OCI-LY7 (cell line): ENCODE data around the gene SKAP2. TPM values are rescaled to one million over a fixed set of nuclear protein-coding genes. Genes with fewer than 3 reads are reported as not detected.

Experiments used
- BruUV-seq: library from RNA; stranded (reverse); fragments of 400-500 nt; replicated peaks from 2 replicates; lab custom pipeline; 2021; lab: Mats Ljungman, UMichigan
- CTCF ChIA-PET: fragments of 300-600 bp; sonication (Branson Sonifier 250); formaldehyde crosslinking; loops from one replicate; lab custom pipeline; 2022; ENCODE audit warnings: antibody characterized with exemption; ENCODE audit not compliant: unreplicated experiment; lab: Charles Lee
- POLR2A ChIA-PET: fragments of 300-600 bp; sonication (Branson Sonifier 250); formaldehyde crosslinking; loops from one replicate; lab custom pipeline; 2022; ENCODE audit warnings: antibody characterized with exemption; lab: Charles Lee
- DNase-seq: peaks from one replicate; pipeline ENCODE4 v3.0.0-alpha.2; 2015; ENCODE audit warnings: low spot score
- H2AFZ ChIP-seq: fragments of 200-600 bp; sonication (generic), shearing (Covaris generic); 2 replicates; pipeline ENCODE4 v1.6.1; 2014; ENCODE audit warnings: mild to moderate bottlenecking, antibody characterized with exemption, low read length, moderate library complexity
- H3K27ac ChIP-seq: fragments of 200-600 bp; sonication (generic); 2 replicates; pipeline ENCODE4 v1.5.1; 2014; ENCODE audit warnings: mixed run types, low read depth, mild to moderate bottlenecking, moderate library complexity, low read length, inconsistent platforms; ENCODE audit not compliant: poor library complexity, severe bottlenecking
- H3K36me3 ChIP-seq: fragments of 200-600 bp; sonication (generic); 2 replicates; pipeline ENCODE4 v1.6.1; 2014; ENCODE audit warnings: mild to moderate bottlenecking, antibody characterized with exemption, low read length, moderate library complexity, mixed read lengths; ENCODE audit not compliant: insufficient read depth
- H3K4me1 ChIP-seq: fragments of 200-600 bp; sonication (generic); 2 replicates; pipeline ENCODE4 v1.5.1; 2014; ENCODE audit warnings: mild to moderate bottlenecking, low read length; ENCODE audit not compliant: insufficient read depth, poor library complexity, severe bottlenecking
- H3K4me2 ChIP-seq: fragments of 200-600 bp; sonication (generic); 2 replicates; pipeline ENCODE4 v1.6.1; 2014; ENCODE audit warnings: mild to moderate bottlenecking, low read length
- H3K4me3 ChIP-seq: fragments of 200-600 bp; sonication (generic); 2 replicates; pipeline ENCODE4 v1.5.1; 2014; ENCODE audit warnings: mild to moderate bottlenecking, low read depth, low read length; ENCODE audit not compliant: poor library complexity, severe bottlenecking
- H3K79me2 ChIP-seq: fragments of 200-600 bp; sonication (generic); 2 replicates; pipeline ENCODE4 v1.6.1; 2016; ENCODE audit warnings: low read depth, mild to moderate bottlenecking, low read length, moderate library complexity, mixed read lengths; ENCODE audit not compliant: insufficient read depth
- H3K9me2 ChIP-seq: fragments of 200-600 bp; sonication (generic); 2 replicates; pipeline ENCODE4 v1.6.1; 2016; ENCODE audit warnings: mild to moderate bottlenecking, low read length, mixed read lengths; ENCODE audit not compliant: insufficient read depth
- H3K9me3 ChIP-seq: fragments of 200-600 bp; sonication (generic); 2 replicates; pipeline ENCODE4 v1.6.1; 2014; ENCODE audit warnings: mild to moderate bottlenecking, mixed run types, low read length, mixed read lengths
- H4K20me1 ChIP-seq: fragments of 200-600 bp; sonication (generic); 2 replicates; pipeline ENCODE4 v1.6.1; 2014; ENCODE audit warnings: mild to moderate bottlenecking, antibody characterized with exemption, low read length, moderate library complexity, mixed read lengths; ENCODE audit not compliant: insufficient read depth
- CTCF ChIP-seq: fragments of 200-600 bp; sonication (generic); conservative IDR thresholded peaks from 2 replicates; pipeline ENCODE4 v1.5.1; 2014; ENCODE audit warnings: mild to moderate bottlenecking, antibody characterized with exemption, low read length, moderate library complexity, mixed read lengths
- EZH2phosphoT487 ChIP-seq: fragments of 200-600 bp; sonication (generic); IDR thresholded peaks from 2 replicates; pipeline ENCODE4 v1.6.1; 2018; ENCODE audit warnings: low read depth, borderline replicate concordance, mild to moderate bottlenecking, mixed run types, antibody characterized with exemption, low read length, moderate library complexity, mixed read lengths
- intact Hi-C: fragments of 100-400 bp; cut with micrococcal nuclease; formaldehyde crosslinking; loops from one replicate; pipeline ENCODE4 v1.10.0; 2022; ENCODE audit not compliant: unreplicated experiment
- total RNA-seq, 2 experiments: library from RNA; depleted of rRNA in 1 of 2; stranded (reverse); fragments of >200 nt in 1 of 2; shearing (Covaris generic) in 1 of 2; gene quantifications; 2 replicates each; pipeline ENCODE4 v1.2.3, GENCODE V29; 2014 to 2022

The SKAP2 gene
- total RNA-seq, 2 experiments from 2014 or later, result 15.5 to 54.8 TPM

GRCh38 chr7:26626156-26626555, 238.2 kb downstream of the SKAP2 start:
- Histone ChIP-seq H3K36me3 (no peaks in the 10 kb centered on the region), H3K4me3 (no peak overlapping the region), H2AFZ (no peak overlapping the region), H4K20me1 (no peaks in the 10 kb centered on the region), H3K79me2 (no peaks in the 10 kb centered on the region), H3K4me2 (no peak overlapping the region), H3K9me3 (no peaks in the 10 kb centered on the region), H3K27ac (no peak overlapping the region), H3K9me2 (no peaks in the 10 kb centered on the region), H3K4me1 (no peaks in the 10 kb centered on the region)
- DNase-seq, result no peak
- ChIA-PET CTCF (interaction anchor here (0.5 kb wide), 1 partner anchor 123 kb away, joined by 3 read pairs; no protein-coding TSS in a partner anchor), POLR2A (no interaction called here)
- TF ChIP-seq CTCF (no peak), EZH2phosphoT487 (no peak)
- no TSS peak for BruUV-seq
- intact Hi-C loops, result no loop called here

GRCh38 chr7:26625286-26625685, 239.1 kb downstream of the SKAP2 start:
- H3K9me2 ChIP-seq, result no peaks in the 10 kb centered on the region
- CTCF ChIA-PET, result no interaction called here

More at GRCh38 chr7:26625286-26625685, 239.1 kb downstream of the SKAP2 start:
- POLR2A ChIA-PET, result no interaction called here
- no peak for DNase-seq
- Histone ChIP-seq H3K27ac (no peak overlapping the region), H3K9me3 (no peaks in the 10 kb centered on the region), H3K4me3 (no peak overlapping the region), H4K20me1 (no peaks in the 10 kb centered on the region), H3K36me3 (no peaks in the 10 kb centered on the region), H2AFZ (no peak overlapping the region), H3K4me2 (no peak overlapping the region), H3K79me2 (no peaks in the 10 kb centered on the region), H3K4me1 (no peaks in the 10 kb centered on the region)
- no TSS peak for BruUV-seq
- intact Hi-C loops, result no loop called here
- no peak for TF ChIP-seq EZH2phosphoT487
- TF ChIP-seq CTCF, result no peak
